Brain microvascular endothelial cell (primary cell): ENCODE results near the gene SFR1.

Experiments used
- DNase-seq: peaks from one replicate; pipeline ENCODE4 v3.0.0-alpha.2; 2020
- H3K27ac ChIP-seq: fragments of 250-450 bp; sonication (Bioruptor Pico); 2 replicates; pipeline ENCODE4 v1.5.1; 2020; ENCODE audit warnings: mild to moderate bottlenecking, moderate library complexity
- H3K27me3 ChIP-seq: fragments of 250-450 bp; sonication (Bioruptor Pico); replicated peaks from 2 replicates; pipeline ENCODE4 v1.5.1; 2020; ENCODE audit warnings: mild to moderate bottlenecking
- H3K36me3 ChIP-seq: fragments of 250-450 bp; sonication (Bioruptor Pico); replicated peaks from 2 replicates; pipeline ENCODE4 v1.5.1; 2020; ENCODE audit warnings: mild to moderate bottlenecking
- H3K4me3 ChIP-seq: 2 replicates; pipeline ENCODE4 v1.5.1; 2011; ENCODE audit warnings: low read depth, mild to moderate bottlenecking, control low read depth, low read length, moderate library complexity
- in situ Hi-C: cut with HindIII; loops from 2 replicates; pipeline ENCODE4 v1.10.0; 2017; ENCODE audit warnings: low sequenced_read_pairs, low pct_ligation_motif_present
- TF ChIP-seq, protein P1 (sequence below): IDR thresholded peaks from 2 replicates; pipeline ENCODE4 v1.5.1; 2011; ENCODE audit warnings: low read depth, mild to moderate bottlenecking, moderate library complexity, low read length, control low read depth, inconsistent platforms; ENCODE audit errors: missing control alignments

Gene SFR1

GRCh38 chr10:104109908-104110662, 11.9 kb upstream of the SFR1 start:
- Histone ChIP-seq H3K36me3 (no peaks in the 10 kb centered on the region), H3K27me3 (no peaks in the 10 kb centered on the region), H3K27ac (peak overlapping the region; percentile 87), H3K4me3 (no peak overlapping the region)
- peak; percentile 84 for DNase-seq
- TF ChIP-seq, protein P1, sequence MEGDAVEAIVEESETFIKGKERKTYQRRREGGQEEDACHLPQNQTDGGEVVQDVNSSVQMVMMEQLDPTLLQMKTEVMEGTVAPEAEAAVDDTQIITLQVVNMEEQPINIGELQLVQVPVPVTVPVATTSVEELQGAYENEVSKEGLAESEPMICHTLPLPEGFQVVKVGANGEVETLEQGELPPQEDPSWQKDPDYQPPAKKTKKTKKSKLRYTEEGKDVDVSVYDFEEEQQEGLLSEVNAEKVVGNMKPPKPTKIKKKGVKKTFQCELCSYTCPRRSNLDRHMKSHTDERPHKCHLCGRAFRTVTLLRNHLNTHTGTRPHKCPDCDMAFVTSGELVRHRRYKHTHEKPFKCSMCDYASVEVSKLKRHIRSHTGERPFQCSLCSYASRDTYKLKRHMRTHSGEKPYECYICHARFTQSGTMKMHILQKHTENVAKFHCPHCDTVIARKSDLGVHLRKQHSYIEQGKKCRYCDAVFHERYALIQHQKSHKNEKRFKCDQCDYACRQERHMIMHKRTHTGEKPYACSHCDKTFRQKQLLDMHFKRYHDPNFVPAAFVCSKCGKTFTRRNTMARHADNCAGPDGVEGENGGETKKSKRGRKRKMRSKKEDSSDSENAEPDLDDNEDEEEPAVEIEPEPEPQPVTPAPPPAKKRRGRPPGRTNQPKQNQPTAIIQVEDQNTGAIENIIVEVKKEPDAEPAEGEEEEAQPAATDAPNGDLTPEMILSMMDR: no peak
- in situ Hi-C loops: no loop called here

- H3K4me3 ChIP-seq: no peak overlapping the region
- in situ Hi-C loops: no loop called here
- TF ChIP-seq, protein P1: no peak
- no peak for DNase-seq
- H3K27me3 ChIP-seq: no peaks in the 10 kb centered on the region
- no peak overlapping the region for H3K27ac ChIP-seq
- no peaks in the 10 kb centered on the region for H3K36me3 ChIP-seq
Measured at GRCh38 chr10:104113376-104113956, 8.5 kb upstream of the SFR1 start.

GRCh38 chr10:104117839-104118323, 4.1 kb upstream of the SFR1 start:
- in situ Hi-C loops: no loop called here
- TF ChIP-seq, protein P1: no peak
- DNase-seq: no peak
- Histone ChIP-seq H3K36me3 (no peaks in the 10 kb centered on the region), H3K27me3 (no peaks in the 10 kb centered on the region), H3K4me3 (no peak overlapping the region), H3K27ac (no peak overlapping the region)

DNA sequence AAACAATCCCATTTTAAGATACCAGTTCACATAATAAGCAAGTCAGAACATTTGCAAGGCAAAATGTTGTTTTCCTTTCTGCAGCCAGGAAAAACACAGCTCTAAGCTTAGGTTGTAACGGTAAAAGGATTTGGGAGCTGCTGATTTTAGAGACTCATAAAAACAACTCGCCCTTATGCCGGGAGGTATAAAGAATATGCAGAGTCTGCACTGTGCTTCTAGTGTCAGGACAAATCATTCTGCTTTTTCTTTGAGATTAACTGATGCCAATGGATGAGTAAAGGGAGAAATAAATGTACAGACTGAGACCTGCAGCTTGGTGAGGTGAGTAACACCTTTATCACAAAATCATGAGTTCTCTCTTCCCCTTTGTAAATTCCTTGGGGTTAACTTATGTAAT, 2.0 kb upstream of the SFR1 start:
- Histone ChIP-seq H3K4me3 (no peak overlapping the region), H3K27me3 (no peaks in the 10 kb centered on the region), H3K27ac (peak overlapping the region; percentile 98), H3K36me3 (no peaks in the 10 kb centered on the region)
- in situ Hi-C loops: no loop called here
- TF ChIP-seq, protein P1: no peak
- DNase-seq: no peak

DNA sequence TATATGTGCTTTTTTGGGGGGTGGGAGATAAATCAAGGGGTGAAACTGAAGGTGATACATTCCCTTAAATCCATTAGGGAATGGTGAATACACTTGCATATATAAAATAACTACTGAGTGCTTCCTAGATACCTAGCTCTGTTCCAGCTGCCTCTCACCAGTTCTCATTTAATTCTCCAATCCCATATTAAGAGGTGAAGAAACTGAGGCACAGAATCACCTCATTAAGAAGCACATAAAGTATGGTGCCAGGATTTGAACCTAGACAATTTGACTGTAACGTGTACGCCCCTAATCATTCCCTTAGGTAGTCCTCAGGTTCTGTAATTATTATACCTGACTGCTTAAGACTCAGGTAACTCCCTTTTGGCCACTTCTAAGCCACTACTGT, 1.5 kb upstream of the SFR1 start:
- in situ Hi-C loops: no loop called here
- DNase-seq: no peak
- no peaks in the 10 kb centered on the region for H3K36me3 ChIP-seq
- TF ChIP-seq, protein P1: no peak
- H3K4me3 ChIP-seq: no peak overlapping the region
- H3K27ac ChIP-seq: peak overlapping the region; percentile 98
- H3K27me3 ChIP-seq: no peaks in the 10 kb centered on the region
